Sigmoid colon (tissue), 4 donors: ENCODE data around the gene IKZF1.

Source experiments
- CTCF ChIP-seq, 4 experiments: fragments of 450-650 bp in 3 of 4; fragments of 200-600 bp in 1 of 4; IDR thresholded peaks; one replicate each; pipeline ENCODE4 v1.5.1; 2016 to 2019; ENCODE audit warnings: antibody characterized with exemption in 4 of 4, mild to moderate bottlenecking in 3 of 4, moderate library complexity in 2 of 4
- EP300 ChIP-seq, 4 donors: sonication (generic); formaldehyde crosslinking; IDR thresholded peaks; one replicate each; pipeline ENCODE4 v1.6.1; 2017; ENCODE audit warnings: antibody characterized with exemption in 4 of 4
- POLR2A ChIP-seq, 2 donors: fragments of 450-650 bp; IDR thresholded peaks; one replicate each; pipeline ENCODE4 v1.6.1; 2016; ENCODE audit warnings: antibody characterized with exemption in 2 of 2, mild to moderate bottlenecking in 2 of 2, moderate library complexity in 2 of 2
- POLR2AphosphoS5 ChIP-seq, 4 donors: sonication (generic); formaldehyde crosslinking; IDR thresholded peaks; one replicate each; pipeline ENCODE4 v1.6.1; 2017; ENCODE audit warnings: antibody characterized with exemption in 4 of 4

- TF ChIP-seq POLR2A (IDR thresholded peaks at IDR 0.05) = no peak
- no peak for TF ChIP-seq CTCF (IDR thresholded peaks at IDR 0.05)
- no peak for TF ChIP-seq EP300 (IDR thresholded peaks at IDR 0.05)
- no peak for TF ChIP-seq POLR2AphosphoS5 (IDR thresholded peaks at IDR 0.05)
Measured at GRCh38 chr7:50265968-50266634, 38.4 kb upstream of the IKZF1 start.
